ENCODE measurements around the gene SLC2A8. TPM values are rescaled to one million over a fixed set of nuclear protein-coding genes. Genes with fewer than 3 reads are reported as not detected.

The SLC2A8 gene
- total RNA-seq, 1 donor from 2014 or later = 21.5 TPM

GRCh38 chr9:127444921-127445850 is 48.2 kb downstream of the SLC2A8 start:
- Mint-ChIP-seq H3K9me3 (ENCODE audit: unreplicated experiment) (no peaks in the 10 kb centered on the region), H3K36me3 (ENCODE audit: low read depth, unreplicated experiment) (peaks cover 53% of the 10 kb centered on the region), H3K27ac (ENCODE audit: unreplicated experiment) (no peak overlapping the region), H3K4me3 (ENCODE audit: unreplicated experiment) (peak overlapping the region; percentile 19), H3K27me3 (ENCODE audit: unreplicated experiment) (peaks cover 4% of the 10 kb centered on the region), H3K4me1 (ENCODE audit: unreplicated experiment) (peaks cover 14% of the 10 kb centered on the region)
- no peak for TF ChIP-seq CTCF (IDR thresholded peaks at IDR 0.05; ENCODE audit: unreplicated experiment)
- no peak for DNase-seq (ENCODE audit: low spot score)

GRCh38 chr9:127445851-127446712 is 49.1 kb downstream of the SLC2A8 start:
- no peaks in the 10 kb centered on the region for H3K9me3 Mint-ChIP-seq (ENCODE audit: unreplicated experiment)
- no peak overlapping the region for H3K27ac Mint-ChIP-seq (ENCODE audit: unreplicated experiment)

GRCh38 chr9:127446713-127447415 is 49.9 kb downstream of the SLC2A8 start:
- DNase-seq (ENCODE audit: low spot score) = no peak
- Mint-ChIP-seq H3K36me3 (ENCODE audit: low read depth, unreplicated experiment) (peaks cover 42% of the 10 kb centered on the region), H3K27me3 (ENCODE audit: unreplicated experiment) (peaks cover 7% of the 10 kb centered on the region), H3K9me3 (ENCODE audit: unreplicated experiment) (no peaks in the 10 kb centered on the region), H3K4me3 (ENCODE audit: unreplicated experiment) (peak overlapping the region; percentile 52), H3K27ac (ENCODE audit: unreplicated experiment) (no peak overlapping the region), H3K4me1 (ENCODE audit: unreplicated experiment) (peaks cover 22% of the 10 kb centered on the region)
- TF ChIP-seq CTCF (IDR thresholded peaks at IDR 0.05; ENCODE audit: unreplicated experiment) = no peak

More at GRCh38 chr9:127445851-127446712, 49.1 kb downstream of the SLC2A8 start:
- H3K4me3 Mint-ChIP-seq (ENCODE audit: unreplicated experiment) = peak overlapping the region; percentile 52
- TF ChIP-seq CTCF (IDR thresholded peaks at IDR 0.05; ENCODE audit: unreplicated experiment) = no peak
- peaks cover 18% of the 10 kb centered on the region for H3K4me1 Mint-ChIP-seq (ENCODE audit: unreplicated experiment)
- DNase-seq (ENCODE audit: low spot score) = no peak
- peaks cover 5% of the 10 kb centered on the region for H3K27me3 Mint-ChIP-seq (ENCODE audit: unreplicated experiment)
- H3K36me3 Mint-ChIP-seq (ENCODE audit: low read depth, unreplicated experiment) = peaks cover 44% of the 10 kb centered on the region

GRCh38 chr9:127447416-127448111 is 50.6 kb downstream of the SLC2A8 start:
- Mint-ChIP-seq H3K36me3 (ENCODE audit: low read depth, unreplicated experiment) (peaks cover 38% of the 10 kb centered on the region), H3K9me3 (ENCODE audit: unreplicated experiment) (no peaks in the 10 kb centered on the region), H3K4me3 (ENCODE audit: unreplicated experiment) (peak overlapping the region; percentile 65), H3K27me3 (ENCODE audit: unreplicated experiment) (peaks cover 7% of the 10 kb centered on the region), H3K27ac (ENCODE audit: unreplicated experiment) (peak overlapping the region; percentile 44), H3K4me1 (ENCODE audit: unreplicated experiment) (peaks cover 22% of the 10 kb centered on the region)
- no peak for TF ChIP-seq CTCF (IDR thresholded peaks at IDR 0.05; ENCODE audit: unreplicated experiment)
- DNase-seq (ENCODE audit: low spot score) = no peak
